ENCODE measurements around the gene BMP10. TPM values are rescaled to one million over a fixed set of nuclear protein-coding genes. Genes with fewer than 3 reads are reported as not detected.

Gene BMP10
- total RNA-seq, 2 donors from 2014 or later, result not detected

DNA sequence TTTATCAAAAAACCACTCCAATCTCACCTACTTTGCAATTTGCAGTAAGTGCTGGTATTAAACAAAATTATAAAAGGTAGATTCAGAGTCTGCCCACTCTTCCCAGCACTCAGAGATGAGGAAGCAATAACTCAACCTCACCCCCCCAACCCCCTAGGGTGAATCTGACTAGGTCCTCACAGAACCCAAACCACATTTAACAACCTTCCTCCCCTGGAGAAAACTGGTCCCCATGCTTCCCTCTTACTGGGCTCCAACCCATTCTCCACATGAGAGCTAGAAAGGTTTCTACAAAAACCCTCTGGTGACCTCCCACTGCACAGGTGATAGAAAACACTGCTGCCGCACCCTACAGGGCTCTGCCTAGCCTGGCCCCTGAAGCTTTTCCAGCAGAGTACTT, 40.5 kb upstream of the BMP10 start:
- DNase-seq (ENCODE audit: low spot score) (no peak), ATAC-seq (ENCODE audit: insufficient number of reproducible peaks, low FRiP score, low read depth) (no peak)
- H3K4me3 ChIP-seq, result no peak overlapping the region
- no peaks in the 10 kb centered on the region for H3K9me3 ChIP-seq
- TF ChIP-seq, protein P1, sequence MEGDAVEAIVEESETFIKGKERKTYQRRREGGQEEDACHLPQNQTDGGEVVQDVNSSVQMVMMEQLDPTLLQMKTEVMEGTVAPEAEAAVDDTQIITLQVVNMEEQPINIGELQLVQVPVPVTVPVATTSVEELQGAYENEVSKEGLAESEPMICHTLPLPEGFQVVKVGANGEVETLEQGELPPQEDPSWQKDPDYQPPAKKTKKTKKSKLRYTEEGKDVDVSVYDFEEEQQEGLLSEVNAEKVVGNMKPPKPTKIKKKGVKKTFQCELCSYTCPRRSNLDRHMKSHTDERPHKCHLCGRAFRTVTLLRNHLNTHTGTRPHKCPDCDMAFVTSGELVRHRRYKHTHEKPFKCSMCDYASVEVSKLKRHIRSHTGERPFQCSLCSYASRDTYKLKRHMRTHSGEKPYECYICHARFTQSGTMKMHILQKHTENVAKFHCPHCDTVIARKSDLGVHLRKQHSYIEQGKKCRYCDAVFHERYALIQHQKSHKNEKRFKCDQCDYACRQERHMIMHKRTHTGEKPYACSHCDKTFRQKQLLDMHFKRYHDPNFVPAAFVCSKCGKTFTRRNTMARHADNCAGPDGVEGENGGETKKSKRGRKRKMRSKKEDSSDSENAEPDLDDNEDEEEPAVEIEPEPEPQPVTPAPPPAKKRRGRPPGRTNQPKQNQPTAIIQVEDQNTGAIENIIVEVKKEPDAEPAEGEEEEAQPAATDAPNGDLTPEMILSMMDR (IDR thresholded peaks at IDR 0.05), result no peak
- H3K4me1 ChIP-seq (ENCODE audit: control insufficient read depth in 1 of 2, low read depth in 2 of 2), result peaks cover 9 to 20% of the 10 kb centered on the region in 2 donors
- no peaks in the 10 kb centered on the region for H3K36me3 ChIP-seq
- no peak overlapping the region for H3K27ac ChIP-seq
- H3K27me3 ChIP-seq (replicated peaks; ENCODE audit: insufficient read depth), result no peaks in the 10 kb centered on the region

DNA sequence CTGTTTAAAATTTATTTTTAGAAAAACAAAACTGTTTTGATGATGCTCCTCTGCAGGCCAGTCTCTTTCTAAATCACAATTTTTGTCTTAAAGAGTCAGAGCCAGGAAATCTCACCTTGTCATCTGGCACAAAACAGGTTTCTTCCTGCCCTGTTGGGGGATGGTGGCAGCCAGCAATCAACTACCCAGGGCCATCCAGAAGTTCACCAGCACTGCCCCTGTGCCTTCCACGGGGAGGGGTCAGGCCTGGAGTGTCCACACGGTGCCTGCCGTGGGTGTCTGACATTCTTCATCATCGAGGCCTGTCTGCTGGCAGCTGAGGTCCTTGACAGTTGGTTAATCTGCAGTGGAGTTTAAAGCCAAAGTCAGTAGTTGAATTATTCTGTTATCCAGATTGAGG, 40.0 kb upstream of the BMP10 start:
- ATAC-seq (ENCODE audit: insufficient number of reproducible peaks, low FRiP score, low read depth), result no peak
- no peak for DNase-seq (ENCODE audit: low spot score)
- no peaks in the 10 kb centered on the region for H3K9me3 ChIP-seq

DNA sequence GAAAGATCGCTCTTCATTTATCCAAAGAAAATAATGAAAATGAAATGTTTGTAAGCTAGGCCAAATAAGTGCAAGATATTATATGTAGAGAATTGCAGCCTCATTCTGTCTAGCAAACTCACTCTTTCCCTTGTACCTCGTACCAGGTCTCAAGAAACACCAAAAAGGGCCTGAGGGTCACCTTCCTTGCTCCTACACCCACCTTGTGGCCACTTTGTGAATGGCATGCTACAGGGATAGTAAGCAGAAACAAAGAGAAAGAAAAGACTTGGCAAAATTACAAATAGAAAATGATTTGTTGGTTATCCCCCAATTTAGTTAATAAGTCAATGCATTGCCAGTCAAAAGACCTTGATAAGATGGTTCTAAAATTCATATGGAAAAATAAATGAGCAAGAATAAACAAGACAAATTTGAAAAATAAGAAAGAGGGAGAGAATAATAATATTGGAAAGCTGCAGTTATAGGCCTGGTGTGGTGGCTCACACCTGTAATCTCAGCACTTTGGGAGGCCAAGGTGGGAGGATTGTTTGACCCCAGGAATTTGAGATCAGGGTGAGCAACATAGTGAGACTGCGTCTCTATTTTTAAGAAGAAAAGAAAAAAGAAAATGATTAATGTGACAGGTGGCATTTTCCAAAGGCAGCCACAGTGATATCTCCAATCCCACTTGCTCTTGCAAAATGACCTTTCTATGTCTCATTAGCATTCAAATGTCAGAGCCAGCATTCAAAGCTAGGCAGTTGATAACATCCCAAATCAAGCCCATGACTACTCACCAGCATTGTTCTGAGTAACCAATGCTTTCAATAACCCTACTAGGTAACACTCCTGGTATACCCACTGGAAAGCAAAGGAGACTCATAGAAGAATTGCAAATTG, 38.8 kb upstream of the BMP10 start:
- Histone ChIP-seq H3K27ac (no peak overlapping the region), H3K4me1 (ENCODE audit: control insufficient read depth in 1 of 2, low read depth in 2 of 2) (peaks cover 9 to 14% of the 10 kb centered on the region in 2 donors), H3K4me3 (no peak overlapping the region), H3K9me3 (no peaks in the 10 kb centered on the region), H3K27me3 (replicated peaks; ENCODE audit: insufficient read depth) (no peaks in the 10 kb centered on the region), H3K36me3 (no peaks in the 10 kb centered on the region)
- TF ChIP-seq, protein P1 (IDR thresholded peaks at IDR 0.05), result peak; percentile 94
- ATAC-seq (ENCODE audit: insufficient number of reproducible peaks, low FRiP score, low read depth) (no peak), DNase-seq (ENCODE audit: low spot score) (peak; percentile 31)

More for the DNA sequence above, 40.0 kb upstream of the BMP10 start:
- no peaks in the 10 kb centered on the region for H3K36me3 ChIP-seq
- no peak overlapping the region for H3K4me3 ChIP-seq
- TF ChIP-seq, protein P1 (IDR thresholded peaks at IDR 0.05), result no peak
- H3K4me1 ChIP-seq (ENCODE audit: control insufficient read depth in 1 of 2, low read depth in 2 of 2), result peaks cover 9 to 17% of the 10 kb centered on the region in 2 donors
- no peak overlapping the region for H3K27ac ChIP-seq
- H3K27me3 ChIP-seq (replicated peaks; ENCODE audit: insufficient read depth), result no peaks in the 10 kb centered on the region

DNA sequence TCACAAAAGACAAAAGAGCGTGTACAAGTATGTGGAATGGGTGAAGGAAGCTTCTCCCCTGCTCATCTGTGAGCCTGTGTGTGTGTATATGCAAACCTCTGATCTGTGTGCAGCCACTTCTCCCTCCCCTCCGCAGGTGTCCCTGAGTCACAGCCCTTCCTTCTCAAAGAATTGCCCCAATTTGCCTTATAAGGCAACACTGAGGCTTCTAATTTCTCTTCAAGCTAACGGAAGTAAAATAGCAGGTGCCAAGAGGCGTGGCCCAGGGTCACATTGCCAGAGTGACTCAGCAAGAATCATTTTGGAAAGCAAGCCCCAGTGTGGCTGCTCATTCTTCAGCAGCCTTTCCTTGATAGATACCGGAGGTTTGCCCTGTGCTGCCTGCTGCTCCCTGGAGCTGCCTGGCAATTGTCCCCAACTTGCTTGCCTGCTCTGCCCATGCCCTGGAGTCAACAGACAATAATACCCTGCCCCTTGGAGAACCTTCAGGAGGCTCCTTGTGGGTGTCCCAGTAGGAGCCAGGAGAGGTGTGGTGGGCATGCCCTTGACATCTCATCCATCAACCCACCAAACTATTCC, 37.3 kb upstream of the BMP10 start:
- ATAC-seq (ENCODE audit: insufficient number of reproducible peaks, low FRiP score, low read depth) (peak; percentile 95), DNase-seq (ENCODE audit: low spot score) (peak; percentile 43)
- Histone ChIP-seq H3K4me1 (ENCODE audit: control insufficient read depth in 1 of 2, low read depth in 2 of 2) (peaks cover 9 to 14% of the 10 kb centered on the region in 2 donors), H3K9me3 (no peaks in the 10 kb centered on the region), H3K27me3 (replicated peaks; ENCODE audit: insufficient read depth) (no peaks in the 10 kb centered on the region), H3K36me3 (no peaks in the 10 kb centered on the region), H3K27ac (peak overlapping the region; percentile 48 to 59), H3K4me3 (no peak overlapping the region)
- TF ChIP-seq, protein P1 (IDR thresholded peaks at IDR 0.05), result no peak

DNA sequence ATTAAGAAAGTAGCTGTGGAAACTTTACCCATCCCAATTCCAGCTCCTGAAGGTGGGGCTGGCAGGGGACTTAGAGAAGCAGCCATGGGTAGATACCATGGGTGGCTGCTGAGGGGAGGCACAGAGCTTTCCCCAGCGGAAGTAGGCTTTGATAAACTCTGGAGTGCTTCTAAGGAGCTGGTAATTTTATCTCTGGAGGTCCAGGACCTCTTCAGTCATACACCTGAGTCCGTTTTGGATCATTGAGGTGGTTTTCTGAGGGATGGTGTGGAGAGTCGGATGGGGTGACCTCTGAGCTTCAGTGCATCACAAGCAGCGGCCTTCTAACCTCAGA, 36.7 kb upstream of the BMP10 start:
- no peaks in the 10 kb centered on the region for H3K9me3 ChIP-seq
- ATAC-seq (ENCODE audit: insufficient number of reproducible peaks, low FRiP score, low read depth), result no peak
- no peak overlapping the region for H3K27ac ChIP-seq
- H3K27me3 ChIP-seq (replicated peaks; ENCODE audit: insufficient read depth), result no peaks in the 10 kb centered on the region
- DNase-seq (ENCODE audit: low spot score), result no peak
- H3K36me3 ChIP-seq, result no peaks in the 10 kb centered on the region
- H3K4me1 ChIP-seq (ENCODE audit: control insufficient read depth in 1 of 2, low read depth in 2 of 2), result peaks cover 9 to 14% of the 10 kb centered on the region in 2 donors
- no peak overlapping the region for H3K4me3 ChIP-seq
- TF ChIP-seq, protein P1 (IDR thresholded peaks at IDR 0.05), result no peak
